ENCODE data around the gene PDGFRB.

- TF ChIP-seq, protein P1, sequence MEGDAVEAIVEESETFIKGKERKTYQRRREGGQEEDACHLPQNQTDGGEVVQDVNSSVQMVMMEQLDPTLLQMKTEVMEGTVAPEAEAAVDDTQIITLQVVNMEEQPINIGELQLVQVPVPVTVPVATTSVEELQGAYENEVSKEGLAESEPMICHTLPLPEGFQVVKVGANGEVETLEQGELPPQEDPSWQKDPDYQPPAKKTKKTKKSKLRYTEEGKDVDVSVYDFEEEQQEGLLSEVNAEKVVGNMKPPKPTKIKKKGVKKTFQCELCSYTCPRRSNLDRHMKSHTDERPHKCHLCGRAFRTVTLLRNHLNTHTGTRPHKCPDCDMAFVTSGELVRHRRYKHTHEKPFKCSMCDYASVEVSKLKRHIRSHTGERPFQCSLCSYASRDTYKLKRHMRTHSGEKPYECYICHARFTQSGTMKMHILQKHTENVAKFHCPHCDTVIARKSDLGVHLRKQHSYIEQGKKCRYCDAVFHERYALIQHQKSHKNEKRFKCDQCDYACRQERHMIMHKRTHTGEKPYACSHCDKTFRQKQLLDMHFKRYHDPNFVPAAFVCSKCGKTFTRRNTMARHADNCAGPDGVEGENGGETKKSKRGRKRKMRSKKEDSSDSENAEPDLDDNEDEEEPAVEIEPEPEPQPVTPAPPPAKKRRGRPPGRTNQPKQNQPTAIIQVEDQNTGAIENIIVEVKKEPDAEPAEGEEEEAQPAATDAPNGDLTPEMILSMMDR (optimal IDR thresholded peaks at IDR 0.05 in 1 of 3, IDR thresholded peaks at IDR 0.05 in 1 of 3, conservative IDR thresholded peaks at IDR 0.05 in 1 of 3; ENCODE audit: extremely low read depth in 1 of 3, insufficient read depth in 2 of 3, low read length in 3 of 3), result no peak
- TF ChIP-seq EZH2 (IDR thresholded peaks at IDR 0.05; ENCODE audit: low read length), result peak; percentile 95
These were observed 11.8 kb upstream of the PDGFRB start for GRCh38 chr5:150167512-150167850.
